ENCODE measurements around the gene HDAC4.

The HDAC4 gene

GRCh38 chr2:239296020-239296932 lies 104.5 kb downstream of the HDAC4 start:
- Histone ChIP-seq H3K9ac (ENCODE audit: low read length) (no peak overlapping the region), H3K9me3 (ENCODE audit: low read length) (no peaks in the 10 kb centered on the region), H2AFZ (ENCODE audit: low read length) (no peak overlapping the region), H3K27me3 (ENCODE audit: insufficient read depth, low read length) (0 out of 2 replicates have a peak, but pooled peaks cover 4% of the 10 kb centered on the region), H3K4me1 (ENCODE audit: insufficient read depth, low read length, severe bottlenecking) (no peaks in the 10 kb centered on the region), H3K4me2 (ENCODE audit: low read length) (no peak overlapping the region), H3K9me2 (ENCODE audit: low read depth, low read length) (no peaks in the 10 kb centered on the region), H3K36me3 (ENCODE audit: insufficient read depth, low read length) (no peaks in the 10 kb centered on the region), H4K20me1 (ENCODE audit: insufficient read depth, low read length) (no peaks in the 10 kb centered on the region), H3K27ac (ENCODE audit: low read depth, low read length, poor library complexity, severe bottlenecking) (no peak overlapping the region), H3F3A (ENCODE audit: insufficient read depth, low read length) (no peaks in the 10 kb centered on the region), H3K4me3 (ENCODE audit: low read depth, low read length, poor library complexity, severe bottlenecking) (no peak overlapping the region), H3K79me2 (ENCODE audit: insufficient read depth, low read length) (no peaks in the 10 kb centered on the region)
- TF ChIP-seq EZH2 (IDR thresholded peaks at IDR 0.05; ENCODE audit: borderline replicate concordance, low read length) (no peak), CTCF (IDR thresholded peaks at IDR 0.05; ENCODE audit: low read length) (no peak)

DNA sequence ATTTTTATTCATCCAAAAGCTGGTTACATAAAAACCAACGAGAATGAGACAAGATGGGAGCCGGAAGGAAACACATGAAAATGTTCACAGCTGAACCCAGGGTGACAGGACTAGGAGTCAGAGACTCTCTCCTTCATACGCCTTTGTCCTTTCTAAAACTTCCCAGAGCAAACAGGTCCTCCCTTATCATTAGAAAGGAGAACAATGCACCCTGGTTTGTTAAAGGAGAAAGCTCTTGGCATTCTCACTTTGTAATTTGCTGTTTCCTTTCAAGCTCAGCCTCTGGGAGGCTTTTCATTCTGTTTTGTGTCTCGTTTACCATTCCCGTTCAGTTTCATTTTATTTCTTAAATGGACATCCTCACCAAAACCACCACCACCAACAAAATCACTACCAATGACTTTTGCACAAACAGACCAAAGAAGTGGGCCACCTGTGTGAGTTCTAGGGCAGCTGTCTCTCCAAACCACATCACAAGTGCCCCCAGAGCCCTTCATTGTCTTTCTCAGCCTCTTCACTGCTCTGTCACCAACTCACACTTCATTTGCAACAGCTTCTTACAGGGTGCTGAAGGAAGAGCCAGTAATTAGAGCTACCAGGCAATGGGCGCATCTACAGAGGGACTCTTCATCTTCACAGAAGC lies 105.3 kb downstream of the HDAC4 start:
- no peaks in the 10 kb centered on the region for H3K9me2 ChIP-seq (ENCODE audit: low read depth, low read length)
- H3K36me3 ChIP-seq (ENCODE audit: insufficient read depth, low read length), result no peaks in the 10 kb centered on the region
- TF ChIP-seq CTCF (IDR thresholded peaks at IDR 0.05; ENCODE audit: low read length) (no peak), EZH2 (IDR thresholded peaks at IDR 0.05; ENCODE audit: borderline replicate concordance, low read length) (no peak)
- no peak overlapping the region for H3K4me3 ChIP-seq (ENCODE audit: low read depth, low read length, poor library complexity, severe bottlenecking)
- H3K79me2 ChIP-seq (ENCODE audit: insufficient read depth, low read length), result no peaks in the 10 kb centered on the region
- no peak overlapping the region for H3K27ac ChIP-seq (ENCODE audit: low read depth, low read length, poor library complexity, severe bottlenecking)
- no peaks in the 10 kb centered on the region for H3K4me1 ChIP-seq (ENCODE audit: insufficient read depth, low read length, severe bottlenecking)
- H2AFZ ChIP-seq (ENCODE audit: low read length), result no peak overlapping the region
- H3K27me3 ChIP-seq (ENCODE audit: insufficient read depth, low read length), result 0 out of 2 replicates have a peak, but pooled peaks cover 4% of the 10 kb centered on the region
- no peak overlapping the region for H3K9ac ChIP-seq (ENCODE audit: low read length)
- H4K20me1 ChIP-seq (ENCODE audit: insufficient read depth, low read length), result no peaks in the 10 kb centered on the region
- no peak overlapping the region for H3K4me2 ChIP-seq (ENCODE audit: low read length)
- no peaks in the 10 kb centered on the region for H3F3A ChIP-seq (ENCODE audit: insufficient read depth, low read length)
- no peaks in the 10 kb centered on the region for H3K9me3 ChIP-seq (ENCODE audit: low read length)

DNA sequence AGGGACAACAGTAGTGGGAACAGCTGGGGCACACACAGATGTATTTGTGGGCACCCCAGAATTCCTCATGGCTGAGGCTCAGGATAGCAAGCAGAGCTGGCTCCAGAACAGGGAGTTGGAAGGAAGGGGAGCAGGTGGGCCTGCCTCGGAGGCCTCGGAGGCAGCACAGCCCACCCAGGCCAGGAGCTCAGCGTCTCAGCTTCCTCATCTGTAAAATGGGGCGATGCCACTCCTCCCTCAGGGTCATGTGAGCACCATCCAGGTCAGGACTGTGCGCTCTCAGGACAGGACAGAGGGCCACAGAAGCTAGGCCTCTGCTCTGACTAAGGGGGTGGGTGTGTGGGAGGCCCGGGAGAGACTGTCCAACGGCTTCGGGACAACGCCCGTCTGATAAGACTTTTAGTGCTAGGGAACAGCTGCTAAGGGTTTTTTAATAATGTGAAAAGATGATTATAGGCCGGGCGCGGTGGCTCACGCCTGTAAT lies 106.2 kb downstream of the HDAC4 start:
- H3F3A ChIP-seq (ENCODE audit: insufficient read depth, low read length), result no peaks in the 10 kb centered on the region
- no peaks in the 10 kb centered on the region for H3K4me1 ChIP-seq (ENCODE audit: insufficient read depth, low read length, severe bottlenecking)
- H3K27ac ChIP-seq (ENCODE audit: low read depth, low read length, poor library complexity, severe bottlenecking), result no peak overlapping the region
- H3K4me3 ChIP-seq (ENCODE audit: low read depth, low read length, poor library complexity, severe bottlenecking), result no peak overlapping the region
- no peak overlapping the region for H3K4me2 ChIP-seq (ENCODE audit: low read length)
- H3K79me2 ChIP-seq (ENCODE audit: insufficient read depth, low read length), result no peaks in the 10 kb centered on the region
- 0 out of 2 replicates have a peak, but pooled peaks cover 4% of the 10 kb centered on the region for H3K27me3 ChIP-seq (ENCODE audit: insufficient read depth, low read length)
- H3K9ac ChIP-seq (ENCODE audit: low read length), result no peak overlapping the region
- no peaks in the 10 kb centered on the region for H3K9me2 ChIP-seq (ENCODE audit: low read depth, low read length)
- H2AFZ ChIP-seq (ENCODE audit: low read length), result no peak overlapping the region
- H3K9me3 ChIP-seq (ENCODE audit: low read length), result no peaks in the 10 kb centered on the region
- H3K36me3 ChIP-seq (ENCODE audit: insufficient read depth, low read length), result no peaks in the 10 kb centered on the region
- H4K20me1 ChIP-seq (ENCODE audit: insufficient read depth, low read length), result no peaks in the 10 kb centered on the region
- TF ChIP-seq CTCF (IDR thresholded peaks at IDR 0.05; ENCODE audit: low read length) (no peak), EZH2 (IDR thresholded peaks at IDR 0.05; ENCODE audit: borderline replicate concordance, low read length) (no peak)
